ENCODE results near the gene SERINC5.

Gene SERINC5

GRCh38 chr5:80191991-80192398 lies 63.9 kb downstream of the SERINC5 start:
- no peaks in the 10 kb centered on the region for H3K36me3 ChIP-seq (replicated peaks; ENCODE audit: insufficient read depth, low read length)
- no peaks in the 10 kb centered on the region for H3K9me2 ChIP-seq (replicated peaks; ENCODE audit: insufficient read depth, low read length)
- no peaks in the 10 kb centered on the region for H3K9me3 ChIP-seq (replicated peaks; ENCODE audit: insufficient read depth, low read length)
- H3K79me2 ChIP-seq (ENCODE audit: low read length), result no peaks in the 10 kb centered on the region
- no peaks in the 10 kb centered on the region for H3K27me3 ChIP-seq (replicated peaks; ENCODE audit: insufficient read depth, low read length)
- no peak overlapping the region for H2AFZ ChIP-seq (ENCODE audit: low read length)
- H3F3A ChIP-seq (ENCODE audit: insufficient read depth, low read length), result no peaks in the 10 kb centered on the region
- H3K4me1 ChIP-seq (ENCODE audit: low read length), result no peaks in the 10 kb centered on the region
- no peaks in the 10 kb centered on the region for H4K20me1 ChIP-seq (ENCODE audit: insufficient read depth, low read length)
- no peak for TF ChIP-seq EZH2 (optimal IDR thresholded peaks at IDR 0.05; ENCODE audit: low read depth, low read length)
- no peak for TF ChIP-seq EZH2phosphoT487 (IDR thresholded peaks at IDR 0.05; ENCODE audit: low read length)
- TF ChIP-seq CTCF (IDR thresholded peaks at IDR 0.05; ENCODE audit: low read length), result no peak
- H3K9ac ChIP-seq (ENCODE audit: low read length), result no peak overlapping the region
- no peak for DNase-seq
- no peak overlapping the region for H3K4me3 ChIP-seq (ENCODE audit: low read length)
- H3K4me2 ChIP-seq (ENCODE audit: low read depth, low read length), result no peak overlapping the region
- no peak overlapping the region for H3K27ac ChIP-seq (ENCODE audit: low read length)

GRCh38 chr5:80191397-80191796 lies 64.5 kb downstream of the SERINC5 start:
- Histone ChIP-seq H3K4me1 (ENCODE audit: low read length) (no peaks in the 10 kb centered on the region), H3F3A (ENCODE audit: insufficient read depth, low read length) (no peaks in the 10 kb centered on the region), H3K9ac (ENCODE audit: low read length) (no peak overlapping the region)

GRCh38 chr5:80190960-80191359 lies 64.9 kb downstream of the SERINC5 start:
- no peaks in the 10 kb centered on the region for H3K36me3 ChIP-seq (replicated peaks; ENCODE audit: insufficient read depth, low read length)
- no peaks in the 10 kb centered on the region for H4K20me1 ChIP-seq (ENCODE audit: insufficient read depth, low read length)
- H2AFZ ChIP-seq (ENCODE audit: low read length), result no peak overlapping the region
- H3K27me3 ChIP-seq (replicated peaks; ENCODE audit: insufficient read depth, low read length), result no peaks in the 10 kb centered on the region
- no peaks in the 10 kb centered on the region for H3K79me2 ChIP-seq (ENCODE audit: low read length)
- H3K9me3 ChIP-seq (replicated peaks; ENCODE audit: insufficient read depth, low read length), result no peaks in the 10 kb centered on the region
- H3K4me1 ChIP-seq (ENCODE audit: low read length), result no peaks in the 10 kb centered on the region
- H3K9me2 ChIP-seq (replicated peaks; ENCODE audit: insufficient read depth, low read length), result no peaks in the 10 kb centered on the region
- TF ChIP-seq CTCF (IDR thresholded peaks at IDR 0.05; ENCODE audit: low read length), result no peak
- TF ChIP-seq EZH2phosphoT487 (IDR thresholded peaks at IDR 0.05; ENCODE audit: low read length), result no peak
- TF ChIP-seq EZH2 (optimal IDR thresholded peaks at IDR 0.05; ENCODE audit: low read depth, low read length), result no peak
- H3K4me3 ChIP-seq (ENCODE audit: low read length), result no peak overlapping the region
- no peak for DNase-seq
- no peak overlapping the region for H3K4me2 ChIP-seq (ENCODE audit: low read depth, low read length)
- no peak overlapping the region for H3K27ac ChIP-seq (ENCODE audit: low read length)
- no peaks in the 10 kb centered on the region for H3F3A ChIP-seq (ENCODE audit: insufficient read depth, low read length)
- no peak overlapping the region for H3K9ac ChIP-seq (ENCODE audit: low read length)

More at GRCh38 chr5:80191397-80191796, 64.5 kb downstream of the SERINC5 start:
- DNase-seq, result no peak
- no peaks in the 10 kb centered on the region for H3K36me3 ChIP-seq (replicated peaks; ENCODE audit: insufficient read depth, low read length)
- no peak overlapping the region for H3K4me3 ChIP-seq (ENCODE audit: low read length)
- no peaks in the 10 kb centered on the region for H3K79me2 ChIP-seq (ENCODE audit: low read length)
- no peak overlapping the region for H2AFZ ChIP-seq (ENCODE audit: low read length)
- H3K9me2 ChIP-seq (replicated peaks; ENCODE audit: insufficient read depth, low read length), result no peaks in the 10 kb centered on the region
- H3K27me3 ChIP-seq (replicated peaks; ENCODE audit: insufficient read depth, low read length), result no peaks in the 10 kb centered on the region
- H3K27ac ChIP-seq (ENCODE audit: low read length), result no peak overlapping the region
- H3K9me3 ChIP-seq (replicated peaks; ENCODE audit: insufficient read depth, low read length), result no peaks in the 10 kb centered on the region
- no peak overlapping the region for H3K4me2 ChIP-seq (ENCODE audit: low read depth, low read length)
- no peaks in the 10 kb centered on the region for H4K20me1 ChIP-seq (ENCODE audit: insufficient read depth, low read length)
- TF ChIP-seq EZH2 (optimal IDR thresholded peaks at IDR 0.05; ENCODE audit: low read depth, low read length) (no peak), EZH2phosphoT487 (IDR thresholded peaks at IDR 0.05; ENCODE audit: low read length) (no peak), CTCF (IDR thresholded peaks at IDR 0.05; ENCODE audit: low read length) (no peak)

All from MM.1S (cell line).